Measurements from ENCODE around the gene RIBC1.

RIBC1 gene

GRCh38 chrX:53438174-53438831 lies 15.6 kb downstream of the RIBC1 start:
- Histone ChIP-seq H3K27ac (ENCODE audit: low read depth, low read length) (no peak overlapping the region), H3K9ac (ENCODE audit: low read length) (no peak overlapping the region), H3K27me3 (ENCODE audit: control insufficient read depth in 1 of 2, insufficient read depth in 2 of 2, low read length in 2 of 2) (peaks cover 4 to 30% of the 10 kb centered on the region in 2 donors), H3K9me3 (ENCODE audit: low read length) (no peaks in the 10 kb centered on the region), H3K4me1 (ENCODE audit: insufficient read depth, low read length) (peaks cover 8% of the 10 kb centered on the region), H3K36me3 (ENCODE audit: insufficient read depth, low read length) (no peaks in the 10 kb centered on the region), H3K4me3 (ENCODE audit: low read depth in 1 of 2, low read length in 2 of 2) (no peak overlapping the region)

GRCh38 chrX:53438832-53439230 lies 16.2 kb downstream of the RIBC1 start:
- Histone ChIP-seq H3K4me3 (ENCODE audit: low read depth in 1 of 2, low read length in 2 of 2) (no peak overlapping the region), H3K36me3 (ENCODE audit: insufficient read depth, low read length) (no peaks in the 10 kb centered on the region), H3K9me3 (ENCODE audit: low read length) (no peaks in the 10 kb centered on the region), H3K27ac (ENCODE audit: low read depth, low read length) (no peak overlapping the region), H3K27me3 (ENCODE audit: control insufficient read depth in 1 of 2, insufficient read depth in 2 of 2, low read length in 2 of 2) (peaks cover 4 to 29% of the 10 kb centered on the region in 2 donors), H3K4me1 (ENCODE audit: insufficient read depth, low read length) (peaks cover 8% of the 10 kb centered on the region), H3K9ac (ENCODE audit: low read length) (no peak overlapping the region)

- H3K36me3 ChIP-seq (ENCODE audit: insufficient read depth, low read length), result no peaks in the 10 kb centered on the region
- H3K27ac ChIP-seq (ENCODE audit: low read depth, low read length), result no peak overlapping the region
- H3K4me3 ChIP-seq (ENCODE audit: low read depth in 1 of 2, low read length in 2 of 2), result no peak overlapping the region
- H3K9ac ChIP-seq (ENCODE audit: low read length), result no peak overlapping the region
- H3K27me3 ChIP-seq (ENCODE audit: control insufficient read depth in 1 of 2, insufficient read depth in 2 of 2, low read length in 2 of 2), result peaks cover 4 to 21% of the 10 kb centered on the region in 2 donors
- H3K4me1 ChIP-seq (ENCODE audit: insufficient read depth, low read length), result peaks cover 4% of the 10 kb centered on the region
- no peaks in the 10 kb centered on the region for H3K9me3 ChIP-seq (ENCODE audit: low read length)
Observed at GRCh38 chrX:53440101-53440500, 17.4 kb downstream of the RIBC1 start.

GRCh38 chrX:53440621-53441517 lies 18.2 kb downstream of the RIBC1 start:
- H3K4me1 ChIP-seq (ENCODE audit: insufficient read depth, low read length), result peaks cover 4% of the 10 kb centered on the region
- no peak overlapping the region for H3K9ac ChIP-seq (ENCODE audit: low read length)
- no peak overlapping the region for H3K27ac ChIP-seq (ENCODE audit: low read depth, low read length)

DNA sequence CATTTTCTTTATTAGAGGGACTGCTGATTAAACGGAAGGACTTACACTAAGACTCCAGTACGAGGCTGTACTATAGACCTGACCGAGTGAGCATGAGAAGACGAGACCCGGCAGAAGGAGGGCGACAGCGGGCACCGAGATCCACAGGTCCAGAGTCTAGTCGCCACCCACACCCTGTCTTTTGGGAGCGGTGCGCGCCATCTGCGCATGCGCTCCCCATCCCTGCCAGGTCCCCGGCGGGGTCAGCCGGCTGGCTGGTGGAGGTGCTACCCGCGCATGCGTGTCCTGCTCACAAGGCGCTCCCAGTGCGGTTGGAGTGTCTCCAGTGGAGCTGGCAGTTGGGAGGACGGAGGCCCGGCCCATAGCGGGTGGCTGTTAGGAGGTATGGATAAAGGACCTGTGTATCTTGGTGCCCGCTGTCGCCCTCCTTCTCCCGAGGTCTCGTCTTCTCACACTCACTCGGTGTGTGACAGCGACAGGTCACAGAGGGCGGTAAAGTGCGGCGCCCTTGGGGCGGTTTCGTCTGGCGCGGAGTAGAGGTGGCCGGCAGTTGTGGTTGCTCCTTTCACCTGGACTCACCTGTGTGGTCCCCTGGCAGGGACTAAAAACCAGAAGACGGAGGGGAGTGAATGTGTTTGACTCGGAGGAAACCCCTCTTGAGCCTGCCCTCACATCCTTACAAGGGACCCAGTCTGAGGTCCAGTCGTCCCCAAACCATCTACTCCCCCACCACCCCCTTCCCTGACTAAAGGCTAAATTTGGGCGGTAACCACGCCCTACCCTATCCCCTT lies 19.1 kb downstream of the RIBC1 start:
- H3K9ac ChIP-seq (ENCODE audit: low read length), result no peak overlapping the region
- peak overlapping the region; percentile 11 to 55 for H3K4me3 ChIP-seq (ENCODE audit: low read depth in 1 of 2, low read length in 2 of 2)
- peaks cover 4 to 16% of the 10 kb centered on the region in 2 donors for H3K27me3 ChIP-seq (ENCODE audit: control insufficient read depth in 1 of 2, insufficient read depth in 2 of 2, low read length in 2 of 2)
- no peaks in the 10 kb centered on the region for H3K9me3 ChIP-seq (ENCODE audit: low read length)
- H3K36me3 ChIP-seq (ENCODE audit: insufficient read depth, low read length), result no peaks in the 10 kb centered on the region
- peaks cover 4% of the 10 kb centered on the region for H3K4me1 ChIP-seq (ENCODE audit: insufficient read depth, low read length)
- H3K27ac ChIP-seq (ENCODE audit: low read depth, low read length), result no peak overlapping the region

More at GRCh38 chrX:53440621-53441517, 18.2 kb downstream of the RIBC1 start:
- peak overlapping the region; percentile 11 to 55 for H3K4me3 ChIP-seq (ENCODE audit: low read depth in 1 of 2, low read length in 2 of 2)
- peaks cover 4 to 21% of the 10 kb centered on the region in 2 donors for H3K27me3 ChIP-seq (ENCODE audit: control insufficient read depth in 1 of 2, insufficient read depth in 2 of 2, low read length in 2 of 2)
- H3K36me3 ChIP-seq (ENCODE audit: insufficient read depth, low read length), result no peaks in the 10 kb centered on the region
- no peaks in the 10 kb centered on the region for H3K9me3 ChIP-seq (ENCODE audit: low read length)

- Histone ChIP-seq H3K27ac (ENCODE audit: low read depth, low read length) (no peak overlapping the region), H3K4me1 (ENCODE audit: insufficient read depth, low read length) (peaks cover 4% of the 10 kb centered on the region), H3K27me3 (ENCODE audit: control insufficient read depth in 1 of 2, insufficient read depth in 2 of 2, low read length in 2 of 2) (peaks cover 0 to 15% of the 10 kb centered on the region in 2 donors), H3K9ac (ENCODE audit: low read length) (no peak overlapping the region), H3K4me3 (ENCODE audit: low read depth in 1 of 2, low read length in 2 of 2) (peak overlapping the region in 1 of 2 donors; percentile 55), H3K36me3 (ENCODE audit: insufficient read depth, low read length) (no peaks in the 10 kb centered on the region), H3K9me3 (ENCODE audit: low read length) (no peaks in the 10 kb centered on the region)
Observed at GRCh38 chrX:53442322-53442631, 19.6 kb downstream of the RIBC1 start.

- H3K9me3 ChIP-seq (ENCODE audit: low read length), result no peaks in the 10 kb centered on the region
- H3K27me3 ChIP-seq (ENCODE audit: control insufficient read depth in 1 of 2, insufficient read depth in 2 of 2, low read length in 2 of 2), result peaks cover 4 to 9% of the 10 kb centered on the region in 2 donors
- no peak overlapping the region for H3K27ac ChIP-seq (ENCODE audit: low read depth, low read length)
- H3K4me1 ChIP-seq (ENCODE audit: insufficient read depth, low read length), result peaks cover 4% of the 10 kb centered on the region
- H3K4me3 ChIP-seq (ENCODE audit: low read depth in 1 of 2, low read length in 2 of 2), result no peak overlapping the region
- no peaks in the 10 kb centered on the region for H3K36me3 ChIP-seq (ENCODE audit: insufficient read depth, low read length)
- H3K9ac ChIP-seq (ENCODE audit: low read length), result no peak overlapping the region
Observed at GRCh38 chrX:53445977-53446376, 23.3 kb downstream of the RIBC1 start.

DNA sequence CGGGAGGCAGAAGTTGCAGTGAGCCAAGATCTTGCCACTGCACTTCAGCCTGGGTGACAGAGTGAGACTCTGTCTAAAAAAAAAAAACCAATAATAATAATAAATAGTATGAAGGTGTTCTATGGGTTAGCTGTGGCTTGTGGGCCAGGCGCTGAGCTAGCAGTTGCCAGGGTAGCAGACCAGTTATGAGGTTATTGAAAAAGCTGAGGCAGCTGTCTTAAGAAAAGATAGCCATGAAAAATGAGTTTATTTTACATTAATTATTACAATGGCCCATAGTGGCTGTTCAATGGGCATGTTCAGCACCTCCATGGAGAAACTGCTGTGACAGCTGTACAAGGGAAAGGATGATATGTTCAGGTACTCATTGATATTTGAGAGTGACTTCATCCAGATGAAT lies 24.8 kb downstream of the RIBC1 start:
- H3K36me3 ChIP-seq (ENCODE audit: insufficient read depth, low read length), result no peaks in the 10 kb centered on the region
- H3K9me3 ChIP-seq (ENCODE audit: low read length), result no peaks in the 10 kb centered on the region
- peaks cover under 1 to 4% of the 10 kb centered on the region in 2 donors for H3K27me3 ChIP-seq (ENCODE audit: control insufficient read depth in 1 of 2, insufficient read depth in 2 of 2, low read length in 2 of 2)
- no peaks in the 10 kb centered on the region for H3K4me1 ChIP-seq (ENCODE audit: insufficient read depth, low read length)
- no peak overlapping the region for H3K4me3 ChIP-seq (ENCODE audit: low read depth in 1 of 2, low read length in 2 of 2)
- H3K9ac ChIP-seq (ENCODE audit: low read length), result no peak overlapping the region
- H3K27ac ChIP-seq (ENCODE audit: low read depth, low read length), result no peak overlapping the region

GRCh38 chrX:53449632-53450031 lies 27.0 kb downstream of the RIBC1 start:
- Histone ChIP-seq H3K9me3 (ENCODE audit: low read length) (no peaks in the 10 kb centered on the region), H3K36me3 (ENCODE audit: insufficient read depth, low read length) (no peaks in the 10 kb centered on the region), H3K9ac (ENCODE audit: low read length) (no peak overlapping the region), H3K4me1 (ENCODE audit: insufficient read depth, low read length) (no peaks in the 10 kb centered on the region), H3K4me3 (ENCODE audit: low read depth in 1 of 2, low read length in 2 of 2) (no peak overlapping the region), H3K27ac (ENCODE audit: low read depth, low read length) (no peak overlapping the region), H3K27me3 (ENCODE audit: control insufficient read depth in 1 of 2, insufficient read depth in 2 of 2, low read length in 2 of 2) (peaks cover 0 to 4% of the 10 kb centered on the region in 2 donors)

DNA sequence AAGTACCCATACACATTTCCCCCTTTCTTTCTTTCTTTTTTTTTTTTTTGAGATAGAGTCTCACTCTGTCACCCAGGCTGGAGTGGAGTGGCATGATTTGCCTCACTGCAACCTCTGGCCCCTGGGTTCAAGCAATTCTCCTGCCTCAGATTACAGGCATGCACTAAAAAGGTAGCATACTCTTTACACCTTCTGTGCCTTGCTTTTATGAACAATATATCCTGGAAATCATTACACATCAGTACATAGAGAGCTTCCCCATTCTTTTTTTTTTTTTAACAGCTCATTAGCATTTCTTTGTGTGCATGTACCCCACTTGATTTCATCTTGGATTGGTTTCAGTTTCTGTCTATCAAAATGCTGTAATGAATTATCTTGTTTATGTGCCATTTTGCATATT lies 30.1 kb downstream of the RIBC1 start:
- Histone ChIP-seq H3K4me1 (ENCODE audit: insufficient read depth, low read length) (no peaks in the 10 kb centered on the region), H3K4me3 (ENCODE audit: low read depth in 1 of 2, low read length in 2 of 2) (no peak overlapping the region), H3K36me3 (ENCODE audit: insufficient read depth, low read length) (no peaks in the 10 kb centered on the region), H3K9me3 (ENCODE audit: low read length) (no peaks in the 10 kb centered on the region), H3K27ac (ENCODE audit: low read depth, low read length) (no peak overlapping the region), H3K9ac (ENCODE audit: low read length) (no peak overlapping the region), H3K27me3 (ENCODE audit: control insufficient read depth in 1 of 2, insufficient read depth in 2 of 2, low read length in 2 of 2) (peaks cover 4% of the 10 kb centered on the region in 2 donors)

DNA sequence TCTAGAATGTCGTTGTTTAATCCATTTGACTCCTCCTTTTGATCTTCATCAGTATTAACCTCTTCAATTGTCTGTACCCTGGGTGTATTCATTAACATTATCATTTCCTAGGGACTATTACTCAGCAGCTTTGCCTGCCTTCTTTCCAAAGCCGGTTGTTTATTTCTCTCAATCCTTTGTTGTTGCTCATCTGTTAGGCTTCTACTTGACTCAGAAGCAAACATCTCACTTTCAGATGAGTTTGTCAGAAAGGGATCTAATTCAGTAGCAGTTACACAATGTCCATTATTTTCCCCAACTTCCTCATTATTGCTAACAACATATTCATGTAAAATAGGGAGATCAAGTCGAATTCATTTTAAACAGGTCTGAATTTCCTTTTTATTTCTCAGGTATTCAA lies 33.6 kb downstream of the RIBC1 start:
- no peaks in the 10 kb centered on the region for H3K4me1 ChIP-seq (ENCODE audit: insufficient read depth, low read length)
- no peak overlapping the region for H3K27ac ChIP-seq (ENCODE audit: low read depth, low read length)
- H3K27me3 ChIP-seq (ENCODE audit: control insufficient read depth in 1 of 2, insufficient read depth in 2 of 2, low read length in 2 of 2), result peaks cover 0 to 8% of the 10 kb centered on the region in 2 donors
- H3K4me3 ChIP-seq (ENCODE audit: low read depth in 1 of 2, low read length in 2 of 2), result no peak overlapping the region
- no peaks in the 10 kb centered on the region for H3K9me3 ChIP-seq (ENCODE audit: low read length)
- H3K36me3 ChIP-seq (ENCODE audit: insufficient read depth, low read length), result no peaks in the 10 kb centered on the region
- H3K9ac ChIP-seq (ENCODE audit: low read length), result no peak overlapping the region

All from muscle layer of colon (tissue), 2 donors.